Measurements from ENCODE around the gene LCE2D. TPM values are rescaled to one million over a fixed set of nuclear protein-coding genes. Genes with fewer than 3 reads are reported as not detected.

Gene LCE2D
- total and polyA plus RNA-seq, 8 donors: not detected

DNA sequence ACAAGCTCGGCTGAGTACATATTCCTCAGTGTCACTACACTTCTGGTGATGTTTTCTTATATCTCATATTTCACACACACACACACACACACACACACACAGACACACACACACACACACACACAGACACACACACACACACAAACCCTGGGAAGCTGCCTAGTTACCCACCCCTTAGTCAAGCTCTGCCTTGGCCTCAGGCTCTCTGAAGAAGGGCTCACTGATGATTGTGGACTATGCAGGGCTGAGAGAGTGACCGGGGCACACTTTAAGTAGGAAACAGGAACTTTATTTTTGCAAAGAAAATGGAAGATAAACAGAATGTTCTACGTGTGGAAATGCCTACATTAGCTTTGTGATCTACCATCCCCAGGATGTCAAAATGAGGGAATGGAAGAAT lies 19.2 kb upstream of the LCE2D start:
- no peak for TF ChIP-seq POLR2A (IDR thresholded peaks at IDR 0.05)
- no peak for TF ChIP-seq POLR2AphosphoS5 (IDR thresholded peaks at IDR 0.05)
- no peak for TF ChIP-seq EP300 (IDR thresholded peaks at IDR 0.05)
- intact Hi-C loops (cut with DNase I; ENCODE audit: low total_unique reads): no loop called here
- H3K27ac ChIP-seq: no peak overlapping the region
- 53 to 59% (median 57%) methylated on average over 3 of the region's 3 CpGs for WGBS, 5 donors
- peaks cover 0 to 12% (median 0%) of the 10 kb centered on the region in 3 donors for H3K27me3 ChIP-seq
- no peak for DNase-seq
- H3K36me3 ChIP-seq: no peaks in the 10 kb centered on the region
- H3K4me3 ChIP-seq: no peak overlapping the region
- H3K4me1 ChIP-seq: no peaks in the 10 kb centered on the region
- H3K9me3 ChIP-seq: peaks cover 0 to 2% (median 0%) of the 10 kb centered on the region in 4 donors

DNA sequence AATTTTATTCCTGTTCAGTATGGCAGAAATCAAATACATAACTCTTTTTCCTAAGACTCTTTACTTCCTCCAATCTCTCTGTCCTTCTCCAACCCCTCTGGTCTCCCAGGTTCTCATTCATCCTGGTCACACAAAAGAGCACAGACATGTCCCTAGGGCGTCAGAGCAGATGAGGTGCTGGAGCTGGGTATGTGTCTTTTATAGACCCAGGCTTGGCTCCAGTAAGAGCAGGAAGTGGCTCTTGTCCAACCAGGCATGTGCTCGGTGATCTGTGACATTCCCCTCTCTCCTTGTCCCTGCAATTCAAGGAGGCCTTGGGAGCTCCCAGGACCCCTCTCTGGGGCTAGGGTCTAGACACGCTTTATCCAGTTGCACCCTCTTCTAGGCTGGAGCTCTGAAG lies 18.0 kb upstream of the LCE2D start:
- TF ChIP-seq EP300 (IDR thresholded peaks at IDR 0.05) (no peak), POLR2A (IDR thresholded peaks at IDR 0.05) (no peak), POLR2AphosphoS5 (IDR thresholded peaks at IDR 0.05) (no peak)
- TF ChIP-seq, protein P1, sequence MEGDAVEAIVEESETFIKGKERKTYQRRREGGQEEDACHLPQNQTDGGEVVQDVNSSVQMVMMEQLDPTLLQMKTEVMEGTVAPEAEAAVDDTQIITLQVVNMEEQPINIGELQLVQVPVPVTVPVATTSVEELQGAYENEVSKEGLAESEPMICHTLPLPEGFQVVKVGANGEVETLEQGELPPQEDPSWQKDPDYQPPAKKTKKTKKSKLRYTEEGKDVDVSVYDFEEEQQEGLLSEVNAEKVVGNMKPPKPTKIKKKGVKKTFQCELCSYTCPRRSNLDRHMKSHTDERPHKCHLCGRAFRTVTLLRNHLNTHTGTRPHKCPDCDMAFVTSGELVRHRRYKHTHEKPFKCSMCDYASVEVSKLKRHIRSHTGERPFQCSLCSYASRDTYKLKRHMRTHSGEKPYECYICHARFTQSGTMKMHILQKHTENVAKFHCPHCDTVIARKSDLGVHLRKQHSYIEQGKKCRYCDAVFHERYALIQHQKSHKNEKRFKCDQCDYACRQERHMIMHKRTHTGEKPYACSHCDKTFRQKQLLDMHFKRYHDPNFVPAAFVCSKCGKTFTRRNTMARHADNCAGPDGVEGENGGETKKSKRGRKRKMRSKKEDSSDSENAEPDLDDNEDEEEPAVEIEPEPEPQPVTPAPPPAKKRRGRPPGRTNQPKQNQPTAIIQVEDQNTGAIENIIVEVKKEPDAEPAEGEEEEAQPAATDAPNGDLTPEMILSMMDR (IDR thresholded peaks at IDR 0.05): no peak
- Histone ChIP-seq H3K36me3 (no peaks in the 10 kb centered on the region), H3K27ac (no peak overlapping the region), H3K4me3 (no peak overlapping the region), H3K9me3 (no peaks in the 10 kb centered on the region), H3K4me1 (no peaks in the 10 kb centered on the region), H3K27me3 (peaks cover 0 to 12% (median 0%) of the 10 kb centered on the region in 3 donors)
- intact Hi-C loops (cut with DNase I; ENCODE audit: low total_unique reads): no loop called here
- 46 to 67% (median 52%) methylated on average over 3 of the region's 3 CpGs for WGBS, 5 donors
- DNase-seq: no peak

GRCh38 chr1:152646656-152647055 lies 16.5 kb upstream of the LCE2D start:
- intact Hi-C loops (cut with DNase I; ENCODE audit: low total_unique reads): no loop called here
- H3K27me3 ChIP-seq: peaks cover 0 to 12% (median 0%) of the 10 kb centered on the region in 3 donors
- no peaks in the 10 kb centered on the region for H3K4me1 ChIP-seq
- DNase-seq: no peak
- no peaks in the 10 kb centered on the region for H3K9me3 ChIP-seq
- no peak overlapping the region for H3K27ac ChIP-seq
- H3K4me3 ChIP-seq: no peak overlapping the region
- H3K36me3 ChIP-seq: no peaks in the 10 kb centered on the region
- TF ChIP-seq POLR2A (IDR thresholded peaks at IDR 0.05): no peak
- TF ChIP-seq POLR2AphosphoS5 (IDR thresholded peaks at IDR 0.05): no peak
- TF ChIP-seq, protein P1 (IDR thresholded peaks at IDR 0.05): no peak
- TF ChIP-seq EP300 (IDR thresholded peaks at IDR 0.05): no peak

GRCh38 chr1:152654110-152654509 lies 9.1 kb upstream of the LCE2D start:
- TF ChIP-seq, protein P1 (IDR thresholded peaks at IDR 0.05): peak in 4 of 7 experiments; percentile 26 to 37 (median 29)
- TF ChIP-seq EP300 (IDR thresholded peaks at IDR 0.05): no peak
- Histone ChIP-seq H3K36me3 (no peaks in the 10 kb centered on the region), H3K27ac (no peak overlapping the region), H3K9me3 (no peaks in the 10 kb centered on the region), H3K4me3 (no peak overlapping the region), H3K4me1 (no peaks in the 10 kb centered on the region), H3K27me3 (no peaks in the 10 kb centered on the region)
- intact Hi-C loops (cut with DNase I; ENCODE audit: low total_unique reads): no loop called here
- WGBS, 5 donors: 29 to 37% (median 34%) methylated on average over 10 of the region's 10 CpGs
- DNase-seq: peak; percentile 34 to 81

DNA sequence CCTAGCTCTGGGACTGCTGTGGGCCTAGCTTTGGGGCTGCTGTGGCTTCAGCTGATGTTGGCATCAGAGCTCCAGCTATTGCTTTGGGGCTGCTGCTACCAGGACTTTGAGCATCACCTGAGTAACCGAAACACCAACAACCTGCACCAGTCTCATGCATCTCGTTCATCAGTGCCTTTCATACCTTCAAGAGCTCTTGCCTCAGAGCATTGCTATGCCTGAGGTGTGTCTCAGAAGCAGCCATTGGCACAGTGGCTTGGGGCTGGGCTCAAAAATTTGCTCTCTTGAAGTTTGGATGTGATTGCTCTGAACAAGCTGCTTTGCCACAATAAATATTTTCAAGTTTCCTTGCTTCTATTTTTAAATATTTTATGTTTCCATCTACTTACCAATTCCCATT lies 6.7 kb upstream of the LCE2D start:
- H3K4me1 ChIP-seq: no peaks in the 10 kb centered on the region
- 47 to 67% (median 61%) methylated on average over 2 of the region's 2 CpGs for WGBS, 5 donors

More for the DNA sequence above, 6.7 kb upstream of the LCE2D start:
- no peak for DNase-seq
- Histone ChIP-seq H3K27ac (no peak overlapping the region), H3K27me3 (no peaks in the 10 kb centered on the region), H3K4me3 (no peak overlapping the region), H3K9me3 (no peaks in the 10 kb centered on the region), H3K36me3 (no peaks in the 10 kb centered on the region)
- no peak for TF ChIP-seq POLR2A (IDR thresholded peaks at IDR 0.05)
- TF ChIP-seq POLR2AphosphoS5 (IDR thresholded peaks at IDR 0.05): no peak
- no peak for TF ChIP-seq EP300 (IDR thresholded peaks at IDR 0.05)
- TF ChIP-seq, protein P1 (IDR thresholded peaks at IDR 0.05): no peak
- intact Hi-C loops (cut with DNase I; ENCODE audit: low total_unique reads): no loop called here
